ENCODE results near the gene DENND1C. TPM values are rescaled to one million over a fixed set of nuclear protein-coding genes. Genes with fewer than 3 reads are reported as not detected.

The DENND1C gene
- total RNA-seq, 1 donor from 2014 or later = 70.0 TPM

DNA sequence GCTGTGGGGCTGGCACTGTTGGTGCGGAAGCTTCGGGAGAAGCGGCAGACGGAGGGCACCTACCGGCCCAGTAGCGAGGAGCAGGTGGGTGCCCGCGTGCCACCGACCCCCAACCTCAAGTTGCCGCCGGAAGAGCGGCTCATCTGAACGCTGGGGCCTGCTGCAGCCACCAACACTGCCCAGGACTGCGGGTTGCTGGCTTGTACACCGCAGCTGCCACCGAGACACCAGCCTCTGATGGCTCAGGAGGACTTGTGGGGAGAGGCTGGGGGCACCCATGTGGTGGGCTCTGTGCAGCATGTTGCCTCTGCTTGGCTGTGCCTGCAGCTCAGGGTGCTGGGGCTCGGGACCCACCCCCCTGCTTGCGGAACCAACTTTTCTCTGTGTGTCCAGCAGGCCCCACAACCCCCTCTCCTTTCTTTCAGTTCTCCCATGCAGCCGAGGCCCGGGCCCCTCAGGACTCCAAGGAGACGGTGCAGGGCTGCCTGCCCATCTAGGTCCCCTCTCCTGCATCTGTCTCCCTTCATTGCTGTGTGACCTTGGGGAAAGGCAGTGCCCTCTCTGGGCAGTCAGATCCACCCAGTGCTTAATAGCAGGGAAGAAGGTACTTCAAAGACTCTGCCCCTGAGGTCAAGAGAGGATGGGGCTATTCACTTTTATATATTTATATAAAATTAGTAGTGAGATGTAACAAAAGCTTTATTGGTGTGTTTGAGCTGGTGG is 14.9 kb downstream of the DENND1C start:
- DNase-seq (ENCODE audit: low spot score) = no peak
- Mint-ChIP-seq H3K4me1 (ENCODE audit: low read depth) (peaks cover 2% of the 10 kb centered on the region), H3K27ac (no peak overlapping the region), H3K36me3 (ENCODE audit: low read depth) (peaks cover 29% of the 10 kb centered on the region), H3K27me3 (ENCODE audit: low read depth) (no peaks in the 10 kb centered on the region), H3K9me3 (no peaks in the 10 kb centered on the region), H3K4me3 (ENCODE audit: low read depth) (no peak overlapping the region)
- intact Hi-C loops (cut with micrococcal nuclease) = no loop called here

DNA sequence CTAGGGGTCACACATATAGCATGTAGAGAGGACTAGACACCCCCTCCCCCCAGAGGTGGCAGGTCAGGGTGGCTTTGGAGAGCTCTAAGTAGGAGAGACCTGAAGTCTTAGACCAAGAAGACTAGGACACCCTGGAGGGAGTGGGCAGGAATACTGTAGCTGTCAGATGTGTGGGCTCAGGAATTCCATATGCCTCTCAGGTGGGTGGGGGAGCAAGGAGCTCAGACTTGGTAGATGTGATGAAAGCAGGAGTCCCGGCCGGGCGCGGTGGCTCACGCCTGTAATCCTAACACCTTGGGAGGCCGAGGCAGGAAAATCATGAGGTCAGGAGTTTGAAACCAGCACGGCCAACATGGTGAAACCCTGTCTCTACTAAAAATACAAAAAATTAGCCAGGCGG is 15.9 kb downstream of the DENND1C start:
- intact Hi-C loops (cut with micrococcal nuclease) = no loop called here
- no peak overlapping the region for H3K4me3 Mint-ChIP-seq (ENCODE audit: low read depth)
- no peaks in the 10 kb centered on the region for H3K9me3 Mint-ChIP-seq

DNA sequence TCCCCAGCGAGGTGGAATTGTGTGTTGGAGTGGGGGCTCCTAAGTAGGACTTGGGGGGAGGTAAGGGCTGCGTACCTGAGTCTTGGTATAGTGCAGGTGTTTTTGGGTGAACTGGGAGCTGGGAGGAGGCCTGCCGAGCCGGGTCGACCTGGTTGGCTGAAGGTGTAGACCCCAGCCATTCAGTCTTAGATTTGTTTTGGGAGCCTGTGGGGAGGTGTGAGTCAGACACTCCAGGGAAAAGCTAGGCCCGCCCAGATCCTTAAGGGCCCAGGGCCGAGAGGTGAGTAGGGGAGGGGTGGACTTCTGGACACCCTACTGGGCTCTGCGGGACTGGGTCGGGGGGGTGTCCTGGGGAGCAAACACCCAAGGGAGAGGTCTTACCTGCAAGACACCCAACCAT is 16.6 kb downstream of the DENND1C start:
- no peak overlapping the region for H3K4me3 Mint-ChIP-seq (ENCODE audit: low read depth)
- no peak for DNase-seq (ENCODE audit: low spot score)
- intact Hi-C loops (cut with micrococcal nuclease) = no loop called here
- no peak overlapping the region for H3K27ac Mint-ChIP-seq
- no peaks in the 10 kb centered on the region for H3K27me3 Mint-ChIP-seq (ENCODE audit: low read depth)
- no peaks in the 10 kb centered on the region for H3K9me3 Mint-ChIP-seq
- peaks cover 19% of the 10 kb centered on the region for H3K36me3 Mint-ChIP-seq (ENCODE audit: low read depth)
- peaks cover 2% of the 10 kb centered on the region for H3K4me1 Mint-ChIP-seq (ENCODE audit: low read depth)

More for the DNA sequence above, 15.9 kb downstream of the DENND1C start:
- Mint-ChIP-seq H3K4me1 (ENCODE audit: low read depth) (peaks cover 2% of the 10 kb centered on the region), H3K36me3 (ENCODE audit: low read depth) (peaks cover 23% of the 10 kb centered on the region), H3K27me3 (ENCODE audit: low read depth) (no peaks in the 10 kb centered on the region), H3K27ac (no peak overlapping the region)
- no peak for DNase-seq (ENCODE audit: low spot score)

DNA sequence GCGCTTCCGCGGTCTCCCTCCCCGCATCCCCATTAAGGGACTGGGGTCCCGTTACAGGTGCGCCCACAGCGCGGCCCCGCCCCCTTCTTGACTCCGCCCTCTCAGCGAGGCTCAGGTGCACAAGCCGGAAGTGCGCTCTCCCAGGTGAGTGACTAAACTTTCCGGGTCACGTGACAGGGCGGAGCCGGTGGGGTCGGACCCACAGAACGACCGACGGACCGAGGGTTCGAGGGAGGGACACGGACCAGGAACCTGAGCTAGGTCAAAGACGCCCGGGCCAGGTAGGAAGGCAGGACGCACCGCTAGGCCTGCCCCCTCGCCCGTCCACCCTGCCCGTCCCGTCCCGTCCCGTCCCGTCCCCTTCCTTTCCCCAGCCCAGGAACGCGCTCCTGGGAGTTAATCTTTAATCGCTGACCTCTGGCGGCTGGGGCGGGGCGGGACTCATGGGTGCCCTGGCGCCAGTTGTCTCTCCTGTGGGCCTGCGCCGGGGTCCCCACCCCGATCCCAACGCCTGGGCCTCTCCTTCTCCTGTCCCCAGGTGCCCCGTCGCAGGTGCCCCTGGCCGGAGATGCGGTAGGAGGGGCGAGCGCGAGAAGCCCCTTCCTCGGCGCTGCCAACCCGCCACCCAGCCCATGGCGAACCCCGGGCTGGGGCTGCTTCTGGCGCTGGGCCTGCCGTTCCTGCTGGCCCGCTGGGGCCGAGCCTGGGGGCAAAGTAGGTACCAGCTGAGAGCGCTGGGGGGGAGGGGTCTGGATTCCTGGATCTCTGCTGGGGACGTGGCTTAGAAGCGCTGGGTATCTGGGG is 17.3 kb downstream of the DENND1C start, which contains the start of gene CRB3:
CRB3 (plus strand) TSS at position 202 of the 804 bp plus-strand sequence; CDS start at position 633, 431 bp downstream.
- Mint-ChIP-seq H3K4me3 (ENCODE audit: low read depth) (no peak within 1 kb of the TSS), H3K4me1 (ENCODE audit: low read depth) (peaks cover 2% of the 10 kb centered on the region), H3K9me3 (no peaks in the 10 kb centered on the region), H3K27ac (no peak within 1 kb of the TSS), H3K36me3 (ENCODE audit: low read depth) (peaks cover 14% of the 10 kb centered on the region), H3K27me3 (ENCODE audit: low read depth) (no peaks in the 10 kb centered on the region)
- intact Hi-C loops (cut with micrococcal nuclease) = no loop called here
- no peak for DNase-seq (ENCODE audit: low spot score)

DNA sequence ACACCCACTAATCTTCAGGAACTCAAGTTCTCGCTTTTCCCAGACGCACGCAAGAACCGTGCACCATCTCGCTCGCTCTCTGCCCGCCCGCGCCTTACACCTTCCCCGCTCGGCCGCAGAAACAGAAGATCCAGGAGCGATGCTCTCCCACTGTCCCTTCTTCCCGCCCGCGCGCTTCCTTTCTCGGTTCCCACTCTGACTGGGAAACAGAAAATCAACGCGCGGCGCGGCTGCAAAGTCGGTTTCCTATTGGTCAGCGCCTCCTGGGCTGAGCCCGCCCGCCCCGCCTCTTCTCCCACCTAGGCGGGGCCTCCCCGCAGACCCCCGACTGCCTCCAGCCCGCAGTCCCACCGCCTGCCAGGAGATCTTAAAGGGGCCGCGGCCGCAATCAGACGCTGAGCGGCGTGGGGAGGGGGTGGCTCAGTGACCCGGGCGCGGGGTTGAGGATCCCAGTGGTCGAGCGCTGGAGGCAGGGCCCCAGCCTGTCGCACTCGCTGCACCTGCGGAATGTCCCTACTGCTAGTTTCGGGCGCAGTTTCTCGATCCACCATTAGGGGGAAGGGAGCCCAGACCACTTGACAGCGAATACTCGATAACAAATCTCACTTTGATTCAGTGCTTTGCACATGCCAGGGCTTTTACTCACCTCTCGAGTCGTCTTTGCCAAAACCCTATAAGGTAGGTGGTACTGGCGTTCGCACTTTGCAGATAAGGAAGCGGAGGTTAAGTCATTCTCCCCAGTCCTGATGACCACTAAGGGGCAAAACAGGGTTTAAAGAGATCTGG is 21.3 kb downstream of the DENND1C start:
- Mint-ChIP-seq H3K9me3 (peaks cover 2% of the 10 kb centered on the region), H3K4me3 (ENCODE audit: low read depth) (peak overlapping the region; percentile 88), H3K27me3 (ENCODE audit: low read depth) (no peaks in the 10 kb centered on the region), H3K4me1 (ENCODE audit: low read depth) (peaks cover 8% of the 10 kb centered on the region), H3K27ac (peak overlapping the region; percentile 44), H3K36me3 (ENCODE audit: low read depth) (peaks cover 12% of the 10 kb centered on the region)
- DNase-seq (ENCODE audit: low spot score) = peak; percentile 97
- intact Hi-C loops (cut with micrococcal nuclease) = loop anchor here (1.0 kb wide), 2 partner anchors 35 to 56 kb away; no protein-coding TSS in a partner anchor

DNA sequence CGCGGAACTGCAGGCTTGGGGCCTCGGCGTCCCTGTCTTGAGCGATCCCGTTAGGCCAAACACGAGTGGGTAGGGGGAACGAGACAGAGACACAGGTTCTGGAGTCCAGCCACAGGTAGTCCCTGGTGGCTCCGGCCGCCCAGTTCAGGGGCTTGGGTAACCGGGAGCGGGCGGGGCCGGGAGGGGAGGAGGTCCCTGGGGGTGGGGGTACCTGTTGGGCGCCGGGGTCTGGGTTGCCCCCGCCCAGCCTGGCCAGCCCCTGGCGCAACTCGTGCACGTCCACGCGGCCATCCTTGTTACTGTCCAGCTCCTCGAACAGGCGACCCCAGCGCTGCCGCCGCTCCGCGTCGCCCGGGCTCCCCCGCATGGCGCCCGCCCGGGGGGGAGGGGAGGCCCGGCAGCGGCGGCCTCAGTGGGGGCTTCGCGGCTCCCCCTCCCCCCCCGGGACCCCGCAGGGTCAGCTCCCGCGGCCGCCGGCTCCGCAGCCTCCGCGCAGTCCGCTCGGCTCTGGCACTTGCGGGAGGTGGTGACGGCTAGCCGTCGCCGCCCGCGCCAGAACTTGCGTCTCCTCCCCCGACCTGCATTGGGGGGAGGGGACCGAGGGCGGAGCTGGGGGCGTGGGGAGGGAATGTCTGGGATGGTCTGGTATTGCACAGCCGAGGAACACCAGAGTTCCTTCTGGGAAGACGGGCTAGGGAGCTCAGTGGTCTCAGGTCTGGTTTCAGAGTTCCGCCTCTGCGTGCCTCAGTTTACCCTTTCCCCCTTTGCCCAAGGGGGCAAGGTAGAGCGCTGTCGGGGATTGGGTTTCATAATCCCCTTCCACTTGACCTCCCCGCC is 22.1 kb downstream of the DENND1C start, which contains the start of gene SLC25A23:
SLC25A23 (minus strand) TSS at position 531 of the 837 bp plus-strand sequence; CDS start at position 367, 164 bp downstream.
- H3K27me3 Mint-ChIP-seq (ENCODE audit: low read depth) = no peaks in the 10 kb centered on the region
- intact Hi-C loops (cut with micrococcal nuclease) = loop anchor here (1.0 kb wide), 2 partner anchors 34 to 57 kb away; no protein-coding TSS in a partner anchor
- peak within 1 kb of the TSS; percentile 48 for H3K27ac Mint-ChIP-seq
- peak; percentile 53 for DNase-seq (ENCODE audit: low spot score)
- H3K9me3 Mint-ChIP-seq = peaks cover 9% of the 10 kb centered on the region
- peaks cover 20% of the 10 kb centered on the region for H3K36me3 Mint-ChIP-seq (ENCODE audit: low read depth)
- peaks cover 8% of the 10 kb centered on the region for H3K4me1 Mint-ChIP-seq (ENCODE audit: low read depth)
- H3K4me3 Mint-ChIP-seq (ENCODE audit: low read depth) = peak within 1 kb of the TSS; percentile 88

DNA sequence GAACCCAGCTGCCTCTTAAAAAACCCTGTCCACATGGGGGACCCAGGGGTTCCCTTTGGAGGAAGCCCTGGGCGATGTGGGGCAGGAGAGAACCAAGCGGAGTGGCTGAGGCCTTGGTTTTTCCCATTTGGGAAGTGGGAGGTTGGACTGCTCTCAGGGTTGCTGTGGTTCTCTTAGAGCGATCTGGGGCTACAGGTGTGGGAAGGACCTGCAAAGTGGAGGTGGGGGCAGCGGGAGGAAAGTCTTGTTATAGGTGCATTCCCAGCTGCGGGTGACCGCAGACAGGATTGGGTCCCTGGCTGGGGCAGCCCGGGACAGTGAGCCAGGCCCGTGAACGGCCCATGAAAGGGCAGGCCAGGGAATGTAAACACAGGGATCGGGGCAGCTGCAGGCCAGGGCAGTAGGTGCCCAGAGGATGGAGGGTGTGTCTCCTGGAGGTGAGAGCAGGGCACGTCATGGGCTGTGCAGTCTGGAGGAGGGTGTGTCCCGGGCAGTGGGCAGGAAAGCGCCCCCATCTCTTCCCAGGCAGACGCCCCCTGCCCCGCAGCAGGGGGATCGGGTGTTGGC is 22.8 kb downstream of the DENND1C start:
- H3K9me3 Mint-ChIP-seq = peaks cover 15% of the 10 kb centered on the region
- peak overlapping the region; percentile 48 for H3K27ac Mint-ChIP-seq
- H3K4me1 Mint-ChIP-seq (ENCODE audit: low read depth) = peaks cover 7% of the 10 kb centered on the region
- H3K36me3 Mint-ChIP-seq (ENCODE audit: low read depth) = peaks cover 27% of the 10 kb centered on the region
- intact Hi-C loops (cut with micrococcal nuclease) = no loop called here
- no peak for DNase-seq (ENCODE audit: low spot score)
- H3K4me3 Mint-ChIP-seq (ENCODE audit: low read depth) = peak overlapping the region; percentile 86
- H3K27me3 Mint-ChIP-seq (ENCODE audit: low read depth) = no peaks in the 10 kb centered on the region

DNA sequence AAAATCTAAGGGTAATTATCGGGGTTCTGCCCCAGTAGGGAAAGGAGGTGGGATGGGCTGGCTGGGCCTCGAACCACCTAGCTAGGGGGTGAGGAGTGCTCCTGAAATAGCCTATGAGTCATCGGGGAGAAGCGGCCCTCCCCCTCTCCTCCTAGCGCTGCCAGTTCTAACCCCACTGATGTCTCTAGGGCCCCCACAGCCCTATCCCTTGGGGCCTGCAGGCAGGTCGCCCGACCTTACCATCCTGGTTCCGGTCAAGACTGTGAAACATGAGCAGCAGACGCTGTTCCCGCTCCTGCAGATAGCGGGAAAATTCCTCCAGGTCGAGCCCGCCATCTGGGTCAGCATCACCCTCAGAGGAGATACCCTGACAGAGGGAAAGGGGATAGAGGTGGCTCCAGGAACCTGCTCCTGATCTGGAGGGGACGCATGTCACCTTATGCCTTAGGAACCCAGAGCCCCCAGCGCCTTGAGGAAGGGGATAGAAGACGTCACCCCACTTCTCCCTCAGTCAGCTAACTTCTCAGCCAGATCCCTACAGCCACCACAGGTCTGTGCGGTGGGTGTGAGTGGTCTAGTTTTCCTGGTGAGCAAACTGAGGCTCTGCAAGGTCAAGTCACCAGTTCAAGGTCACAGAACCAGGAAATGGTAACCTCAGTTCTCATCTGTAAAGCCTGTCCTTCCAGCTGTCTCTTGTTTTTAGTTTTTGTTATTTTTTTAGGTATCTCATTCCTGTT is 23.5 kb downstream of the DENND1C start:
- H3K36me3 Mint-ChIP-seq (ENCODE audit: low read depth) = peaks cover 34% of the 10 kb centered on the region
- DNase-seq (ENCODE audit: low spot score) = no peak
- peaks cover 19% of the 10 kb centered on the region for H3K9me3 Mint-ChIP-seq
- H3K27me3 Mint-ChIP-seq (ENCODE audit: low read depth) = no peaks in the 10 kb centered on the region
- intact Hi-C loops (cut with micrococcal nuclease) = no loop called here
- peaks cover 6% of the 10 kb centered on the region for H3K4me1 Mint-ChIP-seq (ENCODE audit: low read depth)
- H3K4me3 Mint-ChIP-seq (ENCODE audit: low read depth) = peak overlapping the region; percentile 86
- no peak overlapping the region for H3K27ac Mint-ChIP-seq

DNA sequence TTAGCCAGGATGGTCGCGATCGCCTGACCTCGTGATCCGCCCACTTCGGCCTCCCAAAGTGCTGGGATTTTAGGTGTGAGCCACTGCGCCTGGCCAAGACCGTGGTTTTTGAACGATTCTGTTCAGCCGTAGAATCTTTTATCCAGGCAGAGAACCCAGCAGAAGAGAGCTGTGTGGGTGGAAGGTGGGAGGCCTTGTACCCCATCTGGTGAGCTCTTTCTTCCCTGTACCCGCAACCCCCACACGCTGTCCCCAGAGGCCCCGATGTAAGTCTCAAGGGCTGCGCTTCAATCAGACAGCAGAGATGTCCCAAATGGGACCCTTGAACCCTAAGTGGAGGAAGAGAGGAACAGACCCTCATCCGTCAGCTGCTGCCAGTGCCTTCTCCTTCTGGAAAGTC is 25.7 kb downstream of the DENND1C start:
- intact Hi-C loops (cut with micrococcal nuclease) = no loop called here
- Mint-ChIP-seq H3K4me3 (ENCODE audit: low read depth) (no peak overlapping the region), H3K9me3 (peaks cover 19% of the 10 kb centered on the region), H3K27me3 (ENCODE audit: low read depth) (no peaks in the 10 kb centered on the region), H3K4me1 (ENCODE audit: low read depth) (peaks cover 6% of the 10 kb centered on the region), H3K36me3 (ENCODE audit: low read depth) (peaks cover 52% of the 10 kb centered on the region), H3K27ac (no peak overlapping the region)
- DNase-seq (ENCODE audit: low spot score) = no peak

DNA sequence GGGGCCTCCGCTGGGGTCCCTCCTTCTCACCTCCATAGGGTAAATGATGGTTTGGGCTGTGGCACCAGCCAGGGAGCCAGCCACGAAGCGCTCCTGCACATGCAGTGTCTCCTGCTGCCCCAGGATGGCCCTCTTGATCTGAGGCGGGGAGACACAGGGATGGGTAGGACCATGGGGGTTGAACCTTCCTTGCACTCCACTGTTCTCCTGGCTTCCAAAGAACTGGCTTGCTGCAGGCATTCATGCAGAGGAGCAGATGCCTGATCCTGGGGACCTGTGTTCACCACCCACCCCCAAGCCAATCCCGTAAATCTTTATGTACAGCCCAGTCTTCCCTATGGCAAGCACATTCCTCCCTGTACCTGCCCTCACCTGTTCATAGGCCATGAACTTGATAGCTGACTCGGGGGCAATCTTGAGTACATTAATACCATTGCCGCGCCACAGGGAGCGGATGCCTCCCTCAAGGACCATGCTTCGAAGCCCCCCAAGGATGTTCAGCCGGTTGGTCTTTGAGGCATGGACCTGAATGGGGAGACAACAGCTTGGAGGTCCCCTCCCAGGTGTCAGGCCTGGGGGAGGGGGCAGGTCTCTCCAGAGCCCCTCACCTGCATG is 27.5 kb downstream of the DENND1C start:
- no peak for DNase-seq (ENCODE audit: low spot score)
- peaks cover 19% of the 10 kb centered on the region for H3K9me3 Mint-ChIP-seq
- intact Hi-C loops (cut with micrococcal nuclease) = no loop called here
- H3K27me3 Mint-ChIP-seq (ENCODE audit: low read depth) = no peaks in the 10 kb centered on the region
- H3K36me3 Mint-ChIP-seq (ENCODE audit: low read depth) = peaks cover 57% of the 10 kb centered on the region
- peaks cover 6% of the 10 kb centered on the region for H3K4me1 Mint-ChIP-seq (ENCODE audit: low read depth)
- no peak overlapping the region for H3K27ac Mint-ChIP-seq
- no peak overlapping the region for H3K4me3 Mint-ChIP-seq (ENCODE audit: low read depth)

DNA sequence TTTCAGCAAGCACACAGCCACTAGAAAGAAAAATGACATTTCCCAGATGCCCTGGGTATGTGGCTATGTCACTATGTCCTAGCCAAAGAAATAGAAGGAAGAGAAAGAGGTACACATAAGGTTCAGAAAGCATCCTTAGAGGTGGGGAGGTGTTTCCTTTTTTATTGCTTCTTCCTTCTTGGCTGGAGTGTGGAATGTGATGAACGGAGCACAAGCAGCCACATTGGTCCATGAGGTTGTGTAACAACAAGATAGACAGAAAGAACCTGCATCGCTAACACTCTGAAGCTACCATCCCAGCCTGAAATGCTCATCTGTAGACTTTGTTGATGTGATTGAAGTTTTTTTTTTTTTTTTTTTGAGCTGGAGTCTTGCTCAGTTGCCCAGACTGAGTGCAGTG is 28.7 kb downstream of the DENND1C start:
- no peaks in the 10 kb centered on the region for H3K4me1 Mint-ChIP-seq (ENCODE audit: low read depth)
- no peak overlapping the region for H3K27ac Mint-ChIP-seq
- H3K36me3 Mint-ChIP-seq (ENCODE audit: low read depth) = peaks cover 57% of the 10 kb centered on the region

More for the DNA sequence above, 28.7 kb downstream of the DENND1C start:
- no peak for DNase-seq (ENCODE audit: low spot score)
- intact Hi-C loops (cut with micrococcal nuclease) = no loop called here
- H3K9me3 Mint-ChIP-seq = peaks cover 19% of the 10 kb centered on the region
- H3K27me3 Mint-ChIP-seq (ENCODE audit: low read depth) = no peaks in the 10 kb centered on the region
- no peak overlapping the region for H3K4me3 Mint-ChIP-seq (ENCODE audit: low read depth)
